ENCODE data around the gene RASSF1.

Gene RASSF1

DNA sequence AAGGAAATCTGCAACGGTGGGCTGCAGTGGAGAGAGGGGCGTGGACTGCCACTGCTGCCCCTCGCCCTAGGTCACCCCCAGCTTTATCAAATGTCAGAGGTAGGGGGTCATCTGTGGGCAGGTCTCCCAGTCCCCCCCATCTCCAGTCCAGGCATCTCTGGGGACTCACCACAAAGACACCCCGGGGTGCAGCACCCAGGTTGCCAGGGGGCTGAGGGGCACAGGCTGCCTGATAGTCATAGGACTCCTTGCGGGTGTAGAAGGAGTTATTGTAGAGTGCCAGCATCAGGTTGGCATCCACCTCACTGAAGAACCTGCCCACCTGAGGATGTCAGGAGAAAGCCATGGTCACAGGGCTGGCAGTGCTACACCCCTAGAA, 25.2 kb upstream of the RASSF1 start:
- DNase-seq (ENCODE audit: low spot score) = no peak

GRCh38 chr3:50365080-50365841, 24.6 kb upstream of the RASSF1 start:
- DNase-seq (ENCODE audit: low spot score) = peak; percentile 89

- no peak for DNase-seq (ENCODE audit: low spot score)
Measured at GRCh38 chr3:50364573-50365079, 24.0 kb upstream of the RASSF1 start.

DNA sequence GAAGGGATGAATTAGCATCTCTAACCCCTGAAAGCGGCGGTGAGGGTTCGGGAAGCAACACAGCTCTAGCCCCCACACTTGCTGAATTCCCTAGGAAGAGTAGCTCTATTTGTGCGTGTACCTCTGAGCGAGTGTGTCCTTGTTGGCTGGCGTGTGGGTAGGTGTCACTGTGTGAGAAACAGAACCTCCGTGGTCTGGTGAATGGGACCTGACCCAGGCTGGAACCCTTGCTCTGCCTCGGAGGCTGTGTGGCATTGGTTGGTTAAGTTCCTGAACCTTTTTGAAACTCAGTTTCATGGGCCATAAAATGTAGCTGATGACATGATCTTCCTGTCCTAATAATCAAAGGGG, 19.1 kb upstream of the RASSF1 start:
- DNase-seq (ENCODE audit: low spot score) = no peak

- DNase-seq (ENCODE audit: low spot score) = peak; percentile 94
Measured at GRCh38 chr3:50358911-50359759, 18.5 kb upstream of the RASSF1 start, which contains the start of gene TMEM115. Gene TMEM115 (minus strand): TSS chr3:50359521. CDS start chr3:50359063, 458 bp downstream.

DNA sequence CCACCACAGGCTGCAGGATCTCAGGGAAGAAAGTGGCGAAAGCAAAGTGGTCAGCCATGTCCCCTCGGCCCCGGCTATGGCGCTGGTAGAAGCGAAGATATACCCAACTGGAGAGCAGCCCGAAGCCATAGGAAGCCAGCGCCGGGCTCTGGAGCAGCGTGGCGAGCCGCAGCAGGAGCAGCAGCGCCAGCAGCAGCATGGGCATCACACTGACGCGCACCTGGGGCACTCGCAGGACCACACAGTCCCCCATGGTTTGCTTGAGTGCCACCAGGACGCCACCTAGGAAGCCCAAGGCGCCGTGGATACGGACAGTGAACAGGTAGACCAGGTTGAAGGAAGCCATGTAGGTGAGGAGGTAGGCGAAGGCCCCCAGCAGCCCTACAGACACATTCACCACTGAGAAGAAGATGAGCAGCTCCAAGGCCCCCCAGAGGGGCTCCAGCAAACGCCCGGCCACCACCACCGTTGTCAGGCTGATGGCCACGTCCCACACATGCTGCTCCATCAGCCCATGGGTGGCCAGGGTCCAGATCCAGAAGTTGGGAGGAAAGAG, 17.8 kb upstream of the RASSF1 start:
- no peak for DNase-seq (ENCODE audit: low spot score)

- no peak for DNase-seq (ENCODE audit: low spot score)
Measured at GRCh38 chr3:50357481-50357880, 16.8 kb upstream of the RASSF1 start.

- DNase-seq (ENCODE audit: low spot score) = no peak
Measured at GRCh38 chr3:50356553-50356952, 15.9 kb upstream of the RASSF1 start.

GRCh38 chr3:50355829-50356552, 15.4 kb upstream of the RASSF1 start:
- no peak for DNase-seq (ENCODE audit: low spot score)

GRCh38 chr3:50354850-50355249, 14.2 kb upstream of the RASSF1 start:
- no peak for DNase-seq (ENCODE audit: low spot score)

DNA sequence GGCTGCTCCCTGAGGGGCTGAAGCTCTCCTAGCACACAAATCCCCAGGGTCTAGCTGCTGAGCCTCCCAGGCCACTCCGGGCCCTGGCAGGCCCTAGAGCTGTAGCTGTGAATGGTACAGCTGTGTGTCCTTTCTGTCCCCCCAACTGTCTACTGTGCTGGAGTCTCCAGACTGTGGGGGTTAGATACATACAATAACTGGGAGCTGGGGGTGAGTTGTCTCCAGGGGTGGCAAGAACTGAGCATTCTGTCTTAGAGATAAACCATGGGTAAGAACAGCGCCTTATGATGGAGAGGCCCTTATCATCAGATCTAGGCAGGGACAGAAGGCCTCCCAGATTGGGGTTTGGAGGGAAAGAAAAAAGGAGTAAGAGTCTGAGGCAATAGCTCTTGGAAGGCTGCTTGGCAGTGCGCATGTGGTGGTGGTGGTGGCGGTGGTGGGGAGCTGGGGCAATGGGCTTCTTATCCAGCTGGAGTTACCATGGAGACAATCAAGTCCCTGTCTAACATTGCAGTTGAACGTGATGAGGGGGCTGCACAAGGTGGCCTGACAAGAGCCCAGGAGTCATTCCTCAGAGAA, 13.6 kb upstream of the RASSF1 start:
- no peak for DNase-seq (ENCODE audit: low spot score)

- DNase-seq (ENCODE audit: low spot score) = no peak
Measured at GRCh38 chr3:50353245-50354004, 12.8 kb upstream of the RASSF1 start.

DNA sequence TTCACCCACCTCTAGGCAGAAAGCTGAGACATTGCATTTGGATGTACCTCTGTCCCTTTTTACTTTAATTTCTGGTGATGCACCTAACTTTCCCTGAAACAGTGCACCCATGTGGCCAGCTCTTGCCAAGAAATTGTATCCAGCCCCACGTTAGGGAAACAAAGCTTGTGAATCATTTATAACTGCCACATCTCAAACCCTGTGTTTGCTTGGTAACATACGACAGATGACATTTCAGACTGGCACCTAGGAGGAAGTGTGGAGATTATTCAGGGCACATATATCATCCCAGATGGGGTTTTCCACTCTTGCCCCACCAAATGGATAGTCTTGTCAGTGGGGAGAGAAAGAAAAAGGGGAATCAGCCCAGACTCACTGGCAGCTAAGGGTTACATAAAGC, 12.1 kb upstream of the RASSF1 start:
- DNase-seq (ENCODE audit: low spot score) = no peak

DNA sequence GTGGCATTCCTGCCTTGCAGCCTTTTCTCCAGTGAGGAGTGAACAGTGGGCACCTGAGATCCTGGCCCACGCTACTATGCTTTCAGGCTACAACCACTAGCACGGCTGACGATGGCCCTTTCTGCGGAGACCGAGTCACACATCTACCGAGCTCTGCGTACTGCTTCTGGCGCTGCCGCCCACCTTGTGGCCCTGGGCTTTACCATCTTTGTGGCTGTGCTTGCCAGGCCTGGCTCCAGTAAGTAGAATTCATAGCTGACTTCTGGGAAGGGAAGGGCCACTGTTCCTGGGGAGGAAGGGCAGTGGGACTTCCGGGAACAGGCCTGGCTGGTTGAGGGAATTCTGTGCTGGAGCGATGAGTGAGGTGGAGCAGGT, 10.7 kb upstream of the RASSF1 start:
- no peak for DNase-seq (ENCODE audit: low spot score)

DNA sequence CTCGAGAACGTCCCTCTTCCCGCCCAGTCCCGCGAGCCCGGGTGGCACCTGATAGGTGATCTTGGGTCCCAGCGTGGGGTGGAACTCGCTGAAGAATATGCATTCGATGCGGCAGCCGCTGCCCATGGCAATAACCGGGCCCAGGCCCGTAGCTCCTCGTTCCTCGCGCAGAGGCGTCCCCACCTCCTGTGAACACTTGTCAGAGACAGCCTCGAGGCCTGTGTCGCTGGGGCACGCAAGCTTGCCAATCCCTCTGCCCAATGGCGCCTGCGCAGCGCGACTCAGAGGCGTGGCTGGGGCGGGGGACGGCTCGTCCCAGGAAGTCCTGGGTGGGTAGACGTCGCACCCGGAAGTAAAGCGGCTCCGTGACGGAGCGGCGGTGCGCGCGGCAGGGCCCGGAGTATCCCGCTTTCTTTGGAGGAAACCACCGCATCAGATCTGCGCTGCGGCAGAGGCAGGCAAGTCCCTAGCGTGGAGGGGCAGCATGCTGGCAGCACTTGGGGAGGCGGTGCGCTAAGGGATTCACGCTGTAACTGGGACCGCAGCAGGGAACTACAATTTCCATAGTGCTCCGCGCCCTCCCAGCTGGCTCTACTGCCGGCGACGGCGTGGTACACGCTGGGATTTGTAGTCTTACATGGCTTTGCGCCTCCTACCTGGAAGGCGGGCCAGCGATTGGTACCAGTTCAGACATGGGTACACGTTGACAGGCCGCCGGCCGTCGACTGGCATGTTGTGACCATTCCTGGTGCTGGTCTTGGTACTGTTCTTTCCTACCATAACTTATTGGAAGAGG, 10.1 kb upstream of the RASSF1 start, which contains the start of the genes CYB561D2 and NPRL2:
TSS of gene CYB561D2 (plus strand) at position 336 of the 796 bp plus-strand sequence. CDS start 572 bp downstream, outside the sequence.
TSS of gene NPRL2 (minus strand) at position 249 of the 796 bp plus-strand sequence. CDS start at position 126, 123 bp downstream.
- DNase-seq (ENCODE audit: low spot score) = peak; percentile 97

GRCh38 chr3:50350213-50350526, 9.5 kb upstream of the RASSF1 start:
- no peak for DNase-seq (ENCODE audit: low spot score)

GRCh38 chr3:50347187-50347813, 6.7 kb upstream of the RASSF1 start:
- DNase-seq (ENCODE audit: low spot score) = no peak

- DNase-seq (ENCODE audit: low spot score) = peak; percentile 82
Measured at GRCh38 chr3:50345586-50346234, 5.1 kb upstream of the RASSF1 start, which contains the start of gene ZMYND10. Gene ZMYND10 (minus strand): TSS chr3:50345732. CDS start chr3:50345579, 153 bp downstream.

DNA sequence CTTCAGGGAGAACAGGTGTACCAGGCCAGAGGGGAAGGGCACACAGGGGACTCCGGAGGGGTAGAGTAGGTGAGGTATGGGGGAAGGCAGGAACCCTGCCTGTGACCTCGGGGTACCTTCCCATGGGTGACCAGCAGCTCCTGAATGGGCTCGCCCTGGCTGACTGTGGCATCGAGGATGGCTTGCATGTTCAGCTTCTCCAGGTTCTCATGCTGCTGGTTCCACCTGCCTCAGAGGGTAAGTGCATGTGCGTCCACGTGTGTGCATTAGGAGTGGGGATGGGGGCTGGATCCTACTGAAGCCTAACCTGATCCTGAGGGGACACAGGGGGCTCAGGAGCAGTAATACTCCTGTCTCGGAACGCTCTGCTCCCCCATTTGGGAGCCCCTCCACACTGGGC, 4.4 kb upstream of the RASSF1 start:
- DNase-seq (ENCODE audit: low spot score) = no peak

Data from left forelimb (tissue), 1 donor.